Measurements from ENCODE around the gene ADAMTS2. TPM values are rescaled to one million over a fixed set of nuclear protein-coding genes. Genes with fewer than 3 reads are reported as not detected.

The ADAMTS2 gene
- polyA plus RNA-seq, 3 donors: 0.74 to 2.3 TPM; not detected in 1

- Histone ChIP-seq H3K79me2 (ENCODE audit: insufficient read depth, low read length) (no peaks in the 10 kb centered on the region), H3K9ac (ENCODE audit: insufficient read depth, low read length, poor library complexity, severe bottlenecking) (no peak overlapping the region), H3K27me3 (ENCODE audit: control insufficient read depth in 2 of 2, insufficient read depth in 2 of 2, low read length in 2 of 2) (no peaks in the 10 kb centered on the region), H4K20me1 (ENCODE audit: insufficient read depth, low read length) (no peaks in the 10 kb centered on the region), H3K9me3 (replicated peaks in 1 of 2; ENCODE audit: control insufficient read depth in 1 of 2, insufficient read depth in 1 of 2, low read length in 2 of 2) (no peaks in the 10 kb centered on the region), H3K36me3 (replicated peaks in 1 of 2; ENCODE audit: control insufficient read depth in 1 of 2, insufficient read depth in 2 of 2, low read length in 2 of 2) (no peaks in the 10 kb centered on the region), H3K27ac (ENCODE audit: low read depth in 1 of 2, low read length in 2 of 2) (no peak overlapping the region), H2AFZ (ENCODE audit: insufficient read depth, low read depth, low read length, poor library complexity, severe bottlenecking) (no peak overlapping the region), H3K4me2 (replicated peaks; ENCODE audit: extremely low read depth, low read length, poor library complexity, severe bottlenecking) (no peak overlapping the region), H3K4me3 (replicated peaks in 1 of 3; ENCODE audit: low read depth in 2 of 3, low read length in 3 of 3) (no peak overlapping the region), H3K4me1 (ENCODE audit: control insufficient read depth in 1 of 2, insufficient read depth in 2 of 2, low read length in 2 of 2) (no peaks in the 10 kb centered on the region)
- peaks cover 3 to 6% (median 6%) of the 10 kb centered on the region in 3 donors for H3K27me3 Mint-ChIP-seq (ENCODE audit: low read depth in 3 of 3)
- H3K9me3 Mint-ChIP-seq: no peaks in the 10 kb centered on the region
- no peaks in the 10 kb centered on the region for H3K4me1 Mint-ChIP-seq
- intact Hi-C loops (cut with micrococcal nuclease): no loop called here
- H3K36me3 Mint-ChIP-seq: no peaks in the 10 kb centered on the region
- H3K27ac Mint-ChIP-seq: no peak overlapping the region
- WGBS (ENCODE audit: insufficient coverage): 88% methylated on average over 4 of the region's 9 CpGs
- H3K4me3 Mint-ChIP-seq: no peak overlapping the region
- TF ChIP-seq CTCF (IDR thresholded peaks at IDR 0.05): no peak
- DNase-seq: no peak
Observed at GRCh38 chr5:179188636-179189035, 156.6 kb downstream of the ADAMTS2 start.

- Mint-ChIP-seq H3K36me3 (no peaks in the 10 kb centered on the region), H3K9me3 (no peaks in the 10 kb centered on the region), H3K27ac (no peak overlapping the region), H3K4me3 (no peak overlapping the region), H3K4me1 (no peaks in the 10 kb centered on the region), H3K27me3 (ENCODE audit: low read depth in 3 of 3) (peaks cover 3 to 6% (median 6%) of the 10 kb centered on the region in 3 donors)
- Histone ChIP-seq H3K4me3 (replicated peaks in 1 of 3; ENCODE audit: low read depth in 2 of 3, low read length in 3 of 3) (no peak overlapping the region), H3K79me2 (ENCODE audit: insufficient read depth, low read length) (no peaks in the 10 kb centered on the region), H3K4me1 (ENCODE audit: control insufficient read depth in 1 of 2, insufficient read depth in 2 of 2, low read length in 2 of 2) (no peaks in the 10 kb centered on the region), H3K9ac (ENCODE audit: insufficient read depth, low read length, poor library complexity, severe bottlenecking) (no peak overlapping the region), H3K4me2 (replicated peaks; ENCODE audit: extremely low read depth, low read length, poor library complexity, severe bottlenecking) (no peak overlapping the region), H3K27me3 (ENCODE audit: control insufficient read depth in 2 of 2, insufficient read depth in 2 of 2, low read length in 2 of 2) (no peaks in the 10 kb centered on the region), H3K36me3 (replicated peaks in 1 of 2; ENCODE audit: control insufficient read depth in 1 of 2, insufficient read depth in 2 of 2, low read length in 2 of 2) (no peaks in the 10 kb centered on the region), H4K20me1 (ENCODE audit: insufficient read depth, low read length) (no peaks in the 10 kb centered on the region), H3K9me3 (replicated peaks in 1 of 2; ENCODE audit: control insufficient read depth in 1 of 2, insufficient read depth in 1 of 2, low read length in 2 of 2) (no peaks in the 10 kb centered on the region), H2AFZ (ENCODE audit: insufficient read depth, low read depth, low read length, poor library complexity, severe bottlenecking) (no peak overlapping the region), H3K27ac (ENCODE audit: low read depth in 1 of 2, low read length in 2 of 2) (no peak overlapping the region)
- TF ChIP-seq CTCF (IDR thresholded peaks at IDR 0.05): no peak
- intact Hi-C loops (cut with micrococcal nuclease): no loop called here
- WGBS (ENCODE audit: insufficient coverage): 90% methylated on average over 13 of the region's 13 CpGs
- DNase-seq: no peak
Observed at GRCh38 chr5:179187681-179188575, 157.3 kb downstream of the ADAMTS2 start.
